Stimulated activated CD8-positive, alpha-beta memory T cell treated with anti-CD3 and anti-CD28 coated beads, Interleukin-12 subunit alpha, Interleukin-12 subunit beta, amount 100 ng/mL, for 24 hours (primary cell): ENCODE results near the gene SV2C.

ENCODE experiments used
- DNase-seq: peaks from one replicate; pipeline ENCODE4 v3.0.0-alpha.2; 2020; ENCODE audit errors: extremely low read depth

SV2C gene

DNA sequence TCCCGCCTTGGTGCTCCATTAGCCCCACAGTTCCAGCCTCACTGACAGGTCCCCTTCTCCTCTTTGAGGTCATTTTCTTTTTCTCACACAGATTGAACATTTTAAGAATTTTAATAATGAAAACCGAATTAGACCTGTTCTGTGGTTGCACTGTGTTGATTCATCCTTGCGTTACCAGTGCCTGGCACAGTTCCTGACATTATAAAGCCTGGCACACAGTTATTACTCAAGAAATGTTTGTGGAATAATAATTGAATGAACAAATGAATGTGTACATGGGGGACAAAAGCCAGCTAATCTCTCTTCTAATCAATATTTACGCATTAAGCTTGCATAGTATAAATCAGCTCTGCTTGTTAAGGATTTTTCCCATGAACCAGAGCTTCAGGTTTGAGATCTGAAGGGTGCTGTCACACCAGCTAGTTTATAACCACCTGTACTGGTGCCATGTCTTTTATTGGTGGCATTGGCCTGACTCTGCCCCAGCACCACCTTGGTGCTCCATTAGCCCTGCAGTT, 80.0 kb downstream of the SV2C start:
- DNase-seq: no peak

DNA sequence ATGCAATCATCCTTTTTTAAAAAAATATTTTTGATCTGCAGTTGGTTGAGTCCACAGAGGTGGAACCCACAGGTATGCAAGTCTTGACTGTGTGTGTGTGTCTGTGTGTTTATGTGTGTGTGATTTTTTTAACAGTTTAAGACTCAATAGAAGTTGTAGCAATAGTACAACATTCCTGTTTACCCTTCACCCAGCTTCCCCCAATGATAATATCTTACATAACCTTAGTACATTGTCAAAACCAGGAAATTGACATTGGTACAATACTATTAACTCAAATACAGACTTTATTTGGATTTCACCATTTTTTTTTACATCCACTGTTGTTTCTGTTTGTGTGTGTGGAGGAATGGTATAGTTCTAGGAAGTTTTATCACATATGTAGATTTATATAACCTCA, 81.8 kb downstream of the SV2C start:
- no peak for DNase-seq

DNA sequence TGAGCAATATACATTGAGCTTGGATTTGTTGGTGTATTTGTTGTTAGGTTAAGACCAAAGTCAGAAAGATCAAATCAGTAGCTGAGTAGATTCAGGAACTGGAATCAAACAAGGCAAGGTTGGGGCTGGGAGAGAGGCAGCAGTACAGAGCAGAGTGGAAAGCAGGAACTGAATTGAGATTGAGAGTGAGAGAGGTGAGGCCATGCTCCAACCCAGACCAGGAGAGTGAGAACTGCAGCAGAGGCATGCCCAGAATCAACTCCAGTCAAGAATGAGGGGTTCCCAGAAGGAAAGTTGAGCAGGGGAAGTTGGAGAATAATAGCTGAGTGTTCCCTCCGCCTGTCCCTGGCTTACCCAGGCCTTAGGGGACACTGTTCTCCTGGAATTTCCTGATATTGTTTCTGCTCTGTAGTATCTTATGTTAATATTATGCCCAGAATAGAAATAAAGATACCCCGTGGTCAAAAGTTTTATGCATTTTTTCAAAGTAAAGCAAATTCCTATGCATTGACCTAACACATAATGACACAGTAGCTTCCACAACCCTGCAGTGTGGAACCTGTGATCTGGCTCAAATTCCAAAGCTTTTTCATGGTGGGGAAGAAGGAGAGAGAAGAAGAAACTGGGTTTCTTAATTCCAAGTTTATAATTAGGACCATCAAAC, 82.7 kb downstream of the SV2C start:
- no peak for DNase-seq

DNA sequence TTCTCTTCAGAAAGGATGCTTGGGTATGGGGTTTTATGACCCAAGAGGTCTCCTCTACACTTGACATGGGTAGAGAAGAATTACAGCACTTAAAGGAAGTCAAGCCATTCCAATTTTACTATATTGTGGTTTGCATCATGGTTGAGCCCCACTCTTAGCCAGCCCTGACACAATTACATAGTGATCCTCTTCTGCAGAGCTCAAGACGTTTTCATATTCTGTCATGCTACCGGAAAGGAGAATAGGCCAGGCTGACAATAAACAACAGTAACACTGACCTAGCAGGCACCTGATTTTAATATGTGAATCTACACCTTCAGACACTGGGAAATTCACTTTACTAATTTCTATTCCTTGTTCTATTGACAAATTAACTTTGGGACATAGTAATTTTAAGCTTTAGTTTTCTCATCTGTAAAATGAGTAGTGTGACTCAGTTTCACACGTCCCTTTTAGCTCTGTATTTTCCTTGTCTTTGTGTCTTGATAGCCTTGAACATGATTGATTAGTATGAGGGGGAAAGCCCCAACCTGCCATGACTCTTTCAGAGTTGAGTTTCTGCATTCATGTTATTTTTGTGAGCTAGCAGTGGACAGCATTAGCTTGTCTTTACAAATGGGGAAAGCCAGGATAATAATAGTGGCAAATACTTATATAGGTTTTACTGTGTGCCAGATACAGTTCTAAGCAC, 83.8 kb downstream of the SV2C start:
- no peak for DNase-seq

DNA sequence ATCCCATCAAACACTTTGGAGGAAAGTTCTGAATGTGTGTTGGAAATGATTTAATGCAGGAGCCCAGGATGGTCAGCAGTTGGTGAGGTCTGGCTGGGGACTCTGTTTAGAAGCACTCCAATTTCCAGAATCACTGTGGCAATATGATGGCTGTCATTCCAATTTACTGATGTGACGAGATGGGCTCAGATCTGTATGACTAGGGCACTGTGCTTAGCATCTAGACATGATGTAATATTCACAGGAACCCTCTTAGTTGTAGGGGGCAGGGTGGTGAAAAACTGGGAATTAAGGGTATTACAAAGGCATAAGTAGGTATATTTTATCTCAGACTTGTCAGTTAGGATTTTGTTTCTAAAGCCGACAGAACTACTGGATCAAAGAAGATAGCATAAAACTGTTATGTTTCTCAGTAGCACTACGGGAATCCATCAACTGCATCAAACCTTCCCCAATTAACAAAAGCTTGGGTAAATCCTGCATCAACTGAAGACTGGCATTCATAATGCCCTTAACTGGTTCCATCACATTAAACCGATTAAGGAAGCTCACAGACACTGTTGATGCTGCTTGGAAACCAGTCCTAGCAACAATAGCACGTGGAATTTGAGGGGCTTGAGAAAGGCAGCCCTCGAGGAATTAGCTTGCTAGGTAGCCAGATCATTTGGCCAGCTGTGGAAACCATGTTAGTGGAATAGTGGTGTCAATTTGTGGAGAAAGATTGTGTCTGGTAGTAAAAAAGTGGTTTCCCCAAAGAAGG, 86.1 kb downstream of the SV2C start:
- DNase-seq: no peak

DNA sequence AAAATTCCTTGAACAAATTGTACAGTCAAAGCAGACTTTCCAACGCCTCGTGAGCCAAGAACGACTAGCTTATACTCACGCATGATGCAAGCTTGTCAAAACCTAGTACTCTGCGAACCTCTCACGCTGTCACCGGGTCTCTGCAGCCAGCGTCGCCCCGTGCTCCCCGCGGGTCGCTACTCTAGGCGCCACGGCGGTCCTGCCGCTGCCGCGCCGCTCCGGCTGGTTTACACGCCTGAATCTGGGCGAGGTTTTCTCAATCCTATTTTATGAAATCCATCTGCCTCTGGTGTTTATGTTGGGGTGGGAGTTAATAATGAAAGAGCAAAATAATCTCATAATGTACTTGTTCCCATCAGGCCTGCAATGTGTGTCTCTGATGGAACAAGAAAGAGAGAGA, 90.9 kb downstream of the SV2C start:
- DNase-seq: no peak

DNA sequence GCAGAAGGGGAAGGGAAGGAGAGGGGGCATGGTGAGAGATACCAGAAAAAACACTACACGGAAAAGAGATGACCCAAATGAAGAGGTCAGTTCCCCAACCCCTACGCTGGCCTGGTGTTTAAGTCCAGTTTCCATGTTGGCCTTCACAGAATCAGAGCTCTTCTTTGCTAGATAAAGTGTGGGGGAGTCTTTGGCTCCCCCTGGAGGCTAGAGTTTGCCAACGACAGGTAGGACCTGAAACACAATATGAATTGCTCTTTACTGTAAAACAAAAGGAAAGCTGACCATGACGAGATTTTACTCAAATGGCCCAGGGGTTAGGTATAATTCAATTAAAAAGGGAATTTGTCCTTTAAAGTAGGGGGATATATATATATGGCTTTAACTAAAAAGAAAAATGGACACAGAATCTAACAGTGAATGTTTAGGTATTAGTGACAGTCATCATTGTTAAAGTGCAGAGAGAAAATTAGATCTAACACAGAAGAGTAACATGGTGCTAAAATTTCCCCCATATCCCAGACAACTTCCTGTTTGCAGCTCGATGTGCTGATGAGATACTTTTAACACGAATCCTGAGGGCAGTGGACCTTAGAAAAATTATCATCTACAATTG, 92.0 kb downstream of the SV2C start:
- no peak for DNase-seq

DNA sequence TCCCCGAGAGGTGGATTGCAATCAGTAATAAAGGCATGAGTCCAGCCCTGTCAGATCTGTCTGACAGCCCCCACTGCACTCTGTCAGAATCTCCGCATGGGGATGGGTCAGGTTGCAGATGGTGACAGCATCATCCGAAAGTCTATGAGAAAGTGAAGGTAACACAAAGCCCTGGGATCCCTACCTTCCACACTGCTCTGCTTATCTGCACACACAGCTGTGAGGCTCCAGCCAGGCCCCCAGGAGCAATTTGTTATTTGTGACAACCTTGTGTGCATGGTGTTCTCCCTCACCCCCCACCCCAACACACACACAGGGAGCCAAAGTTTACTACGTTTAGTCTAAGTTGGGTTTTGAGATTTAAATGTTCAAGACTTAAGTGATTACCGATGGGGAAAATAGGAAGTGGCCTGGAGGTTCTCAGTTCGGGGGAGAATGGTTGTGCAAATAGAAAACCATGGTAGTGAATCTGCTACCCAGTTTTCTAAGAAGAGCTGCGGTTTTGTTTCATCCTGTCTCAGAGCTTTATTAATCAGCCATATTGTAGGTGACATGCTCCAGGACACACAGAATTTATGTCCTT, 92.7 kb downstream of the SV2C start:
- no peak for DNase-seq

DNA sequence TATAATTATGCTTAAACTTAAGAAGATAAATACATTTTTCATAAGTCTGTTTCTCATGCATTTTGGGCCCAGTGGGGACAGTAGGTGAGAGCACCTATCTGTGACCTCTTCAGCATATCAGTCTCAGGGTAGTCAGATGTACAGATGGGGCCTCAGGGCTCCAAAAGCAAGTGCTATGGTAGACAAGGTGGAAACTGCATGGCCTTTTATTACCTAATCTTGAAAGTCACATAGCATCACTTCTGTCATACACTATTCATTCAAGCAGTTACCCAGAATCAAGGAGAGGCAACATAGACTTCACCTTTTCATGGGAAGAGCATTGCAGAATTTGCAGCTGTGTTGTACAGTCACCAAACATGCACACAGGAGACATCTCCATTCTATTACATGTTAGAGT, 94.8 kb downstream of the SV2C start:
- DNase-seq: no peak

DNA sequence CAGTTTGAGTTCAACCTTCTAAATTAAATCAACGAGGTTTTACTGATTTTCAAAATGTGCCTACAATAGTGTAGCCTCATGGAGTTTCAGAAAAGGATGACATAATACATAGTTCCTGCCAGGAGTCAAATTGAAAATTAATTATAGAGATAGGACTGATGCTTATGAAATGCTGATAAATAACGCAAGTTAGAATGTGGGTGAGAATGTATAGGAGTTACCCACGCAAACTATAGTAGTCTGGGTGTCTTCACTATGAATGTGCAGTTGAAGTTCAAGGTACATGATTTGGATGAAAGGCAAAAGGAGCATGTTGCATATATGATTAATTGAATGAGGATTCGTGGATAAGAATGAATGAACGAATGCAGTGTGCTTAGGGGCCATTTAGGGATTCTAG, 95.7 kb downstream of the SV2C start:
- no peak for DNase-seq

DNA sequence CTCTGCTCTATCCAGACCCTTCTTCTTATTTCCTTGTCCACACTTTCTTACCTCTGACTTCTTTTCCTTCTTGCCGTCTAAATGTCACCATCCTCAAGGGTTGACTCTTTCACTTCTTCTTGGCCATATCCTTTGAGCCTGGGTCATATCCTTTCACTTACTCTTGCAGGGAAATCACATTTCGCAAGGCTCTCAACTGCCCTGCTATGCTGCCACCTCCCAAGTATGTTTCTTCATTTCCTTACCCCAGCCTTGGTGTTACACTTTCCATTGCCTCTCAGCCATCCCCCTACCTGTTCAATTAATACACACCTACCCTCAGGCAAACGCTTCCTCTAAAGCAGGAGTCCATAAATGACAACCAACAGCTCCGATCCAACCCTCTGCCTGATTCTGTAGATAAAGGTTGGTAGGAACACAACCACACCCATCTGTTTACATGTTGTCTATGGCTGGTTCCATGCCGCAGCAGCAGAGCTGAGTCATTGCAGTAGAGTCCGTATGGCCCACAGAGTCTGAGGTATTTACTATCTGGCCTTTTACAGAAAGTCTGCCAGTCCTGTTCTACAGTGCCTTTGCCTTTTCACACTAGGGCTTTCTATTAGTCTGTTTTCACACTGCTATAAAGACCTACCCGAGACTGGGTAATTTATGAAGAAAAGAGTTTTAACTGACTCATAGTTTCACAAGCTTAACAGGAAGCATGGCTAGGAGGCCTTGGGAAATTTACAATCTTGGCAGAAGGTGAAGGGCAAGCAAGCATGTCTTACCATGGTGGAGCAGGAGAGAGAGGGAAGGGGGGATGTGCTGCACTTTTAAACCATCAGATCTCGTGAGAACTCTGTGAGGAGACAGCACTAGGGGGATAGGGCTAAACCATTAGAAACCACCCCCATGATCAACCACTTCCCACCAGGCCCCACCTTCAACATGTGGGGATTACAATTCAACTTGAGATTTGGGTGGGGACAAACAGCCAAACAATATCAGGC, 97.9 kb downstream of the SV2C start:
- no peak for DNase-seq

DNA sequence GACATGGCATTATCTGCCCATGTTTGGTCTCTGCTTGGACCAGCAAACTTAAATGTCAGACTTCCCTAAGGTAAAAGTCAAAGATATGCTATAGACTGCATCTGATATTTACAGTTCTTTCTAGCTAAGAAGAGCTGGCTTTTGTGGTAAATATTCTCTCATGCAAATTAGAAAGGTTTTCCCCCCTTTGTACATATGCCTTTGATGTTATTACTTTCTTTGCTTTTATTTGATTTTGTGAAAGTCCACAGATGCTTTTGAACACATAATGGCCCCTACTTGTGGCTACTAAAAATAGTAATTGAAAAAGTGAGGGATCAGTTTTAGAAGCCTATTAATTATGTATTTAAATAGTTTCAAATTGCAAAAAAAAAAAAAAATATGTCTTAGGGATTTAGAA, 104.2 kb downstream of the SV2C start:
- no peak for DNase-seq

DNA sequence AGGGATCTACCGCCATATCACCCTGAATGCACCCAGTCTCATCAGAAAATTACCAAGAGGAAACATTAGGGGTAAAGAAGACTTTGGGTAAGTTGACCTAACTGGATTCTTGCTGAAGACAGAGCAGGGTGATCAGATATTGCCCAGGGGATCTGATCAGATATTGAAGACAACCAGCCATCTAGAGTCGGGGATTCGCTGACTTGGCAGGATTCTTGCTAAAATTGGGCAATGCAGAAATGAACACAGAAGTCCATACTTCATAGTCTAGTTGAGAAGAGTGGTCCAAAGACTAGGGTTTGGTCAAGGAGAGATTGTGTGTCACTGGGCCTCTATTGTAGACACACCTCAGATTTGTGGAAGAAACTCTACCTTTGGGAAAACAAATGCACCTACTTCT, 107.2 kb downstream of the SV2C start:
- no peak for DNase-seq

DNA sequence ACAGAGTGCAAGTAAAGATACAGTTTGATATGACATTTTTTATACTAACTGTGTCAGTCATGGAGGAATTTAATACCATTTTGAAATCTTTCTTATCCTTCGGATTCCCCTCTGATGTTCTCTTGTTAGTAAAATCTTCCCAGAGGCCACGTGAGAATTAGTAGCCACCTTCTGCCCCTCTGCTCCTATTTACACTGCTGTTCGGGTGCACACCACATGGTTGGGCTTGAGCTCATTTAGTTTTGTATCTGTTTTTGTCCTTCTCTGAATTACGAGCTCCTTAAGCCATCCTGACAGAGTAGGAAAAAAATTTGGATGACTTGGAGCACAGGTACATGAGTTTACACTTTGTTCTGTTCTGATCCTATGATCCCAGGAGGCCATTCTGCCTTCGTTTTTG, 109.7 kb downstream of the SV2C start:
- DNase-seq: no peak

DNA sequence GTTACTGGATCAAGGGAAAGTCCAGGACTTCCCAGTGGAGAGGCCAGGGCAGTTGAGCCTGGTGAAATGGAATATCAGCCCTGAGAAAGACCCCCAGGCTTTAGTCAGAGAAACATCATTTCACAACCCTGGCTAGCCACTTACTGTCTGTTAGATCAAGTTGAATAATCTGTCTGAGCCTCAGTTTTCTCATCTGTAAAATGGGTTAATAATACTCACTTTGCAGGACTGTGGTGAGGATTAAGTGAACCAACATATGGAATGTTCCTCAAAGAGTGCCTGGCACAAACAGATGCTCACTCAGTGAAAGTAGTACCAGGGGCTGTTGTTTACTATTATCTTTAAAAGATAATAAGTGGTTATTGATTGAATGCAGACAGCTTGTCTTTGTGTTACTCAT, 110.5 kb downstream of the SV2C start:
- DNase-seq: no peak

DNA sequence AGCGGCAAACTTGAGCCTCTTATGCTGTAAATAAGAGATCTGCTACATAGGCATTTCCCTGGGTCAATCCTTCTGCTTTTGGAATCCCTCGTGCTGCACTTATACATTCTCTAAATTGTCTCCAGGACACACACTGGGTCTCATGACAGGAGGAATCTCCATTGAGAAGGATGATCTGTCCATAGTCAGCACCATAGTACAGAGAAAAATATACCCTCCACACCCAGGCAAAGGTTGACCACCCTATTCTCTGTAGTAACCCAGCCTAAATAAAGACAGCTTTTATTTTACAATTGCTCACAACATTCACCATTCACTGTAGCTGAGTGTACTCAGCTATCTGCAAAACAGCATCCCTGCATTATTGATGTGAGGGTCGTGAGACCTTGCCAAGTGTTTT, 111.2 kb downstream of the SV2C start:
- DNase-seq: no peak

DNA sequence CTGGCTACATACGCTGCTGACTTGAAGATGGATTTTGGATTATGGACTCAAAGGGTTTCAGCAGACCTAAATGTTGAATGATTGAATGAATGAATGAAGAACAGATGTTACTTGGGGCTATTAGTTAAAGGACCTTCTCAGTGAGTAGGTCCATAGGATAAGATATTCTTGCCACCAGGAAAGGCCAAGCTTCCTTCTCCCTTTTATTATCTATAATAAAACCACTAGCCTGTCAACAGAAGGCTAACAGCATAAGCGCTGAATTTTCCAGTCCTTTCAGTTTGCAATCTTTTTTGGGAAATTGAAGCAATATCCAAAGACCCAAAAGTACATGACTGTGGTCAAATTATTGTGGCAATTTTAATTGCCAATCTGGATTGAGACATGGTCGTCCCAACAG, 113.3 kb downstream of the SV2C start:
- DNase-seq: no peak

DNA sequence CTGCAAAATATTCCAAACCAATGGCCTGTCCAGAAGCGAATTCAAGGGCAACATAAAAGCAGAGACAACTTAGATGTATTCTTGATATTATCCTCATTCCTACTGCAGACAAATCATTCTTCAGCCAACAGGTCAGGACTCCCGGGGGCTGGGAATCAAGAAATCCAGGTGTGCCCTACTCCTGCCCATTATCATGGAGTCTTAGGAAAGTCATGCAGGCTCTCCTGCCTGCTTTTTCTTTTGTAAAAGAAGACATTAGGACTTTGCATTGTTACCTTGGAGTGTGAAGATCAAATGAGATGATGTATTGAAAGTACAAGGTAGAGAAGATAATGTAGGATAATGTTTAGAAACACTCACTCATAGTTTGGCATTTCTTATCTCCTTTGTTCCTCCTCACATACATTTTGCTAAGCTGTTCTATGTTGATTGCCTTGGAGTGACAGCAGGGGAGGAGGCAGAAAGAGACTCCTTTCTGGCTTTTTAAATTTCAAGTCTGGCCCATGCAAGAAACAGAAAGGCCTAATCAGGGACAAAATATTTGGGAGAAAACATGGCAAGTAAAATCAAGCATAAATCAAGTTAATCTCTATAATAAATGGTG, 113.8 kb downstream of the SV2C start:
- no peak for DNase-seq

DNA sequence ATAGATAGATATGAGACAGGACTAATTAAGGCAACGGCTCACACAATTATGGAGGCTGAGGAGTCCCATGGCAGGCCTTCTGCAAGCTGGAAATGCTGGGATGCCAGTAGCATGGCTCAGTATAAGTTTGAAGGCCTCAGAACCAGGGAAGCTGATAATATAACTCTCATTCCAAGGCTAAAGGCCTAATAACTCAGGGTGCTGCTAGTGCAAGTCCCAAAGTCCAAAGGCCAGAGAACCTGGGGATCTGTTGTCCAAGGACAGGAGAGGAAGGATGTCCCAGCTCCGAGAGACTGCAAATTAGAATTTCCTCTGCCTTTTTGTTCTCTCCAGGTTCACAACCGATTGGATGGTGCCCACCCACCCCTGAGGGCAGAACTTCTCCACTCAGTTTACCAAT, 114.5 kb downstream of the SV2C start:
- no peak for DNase-seq
